ENCODE results near the gene UBE2M.

DNA sequence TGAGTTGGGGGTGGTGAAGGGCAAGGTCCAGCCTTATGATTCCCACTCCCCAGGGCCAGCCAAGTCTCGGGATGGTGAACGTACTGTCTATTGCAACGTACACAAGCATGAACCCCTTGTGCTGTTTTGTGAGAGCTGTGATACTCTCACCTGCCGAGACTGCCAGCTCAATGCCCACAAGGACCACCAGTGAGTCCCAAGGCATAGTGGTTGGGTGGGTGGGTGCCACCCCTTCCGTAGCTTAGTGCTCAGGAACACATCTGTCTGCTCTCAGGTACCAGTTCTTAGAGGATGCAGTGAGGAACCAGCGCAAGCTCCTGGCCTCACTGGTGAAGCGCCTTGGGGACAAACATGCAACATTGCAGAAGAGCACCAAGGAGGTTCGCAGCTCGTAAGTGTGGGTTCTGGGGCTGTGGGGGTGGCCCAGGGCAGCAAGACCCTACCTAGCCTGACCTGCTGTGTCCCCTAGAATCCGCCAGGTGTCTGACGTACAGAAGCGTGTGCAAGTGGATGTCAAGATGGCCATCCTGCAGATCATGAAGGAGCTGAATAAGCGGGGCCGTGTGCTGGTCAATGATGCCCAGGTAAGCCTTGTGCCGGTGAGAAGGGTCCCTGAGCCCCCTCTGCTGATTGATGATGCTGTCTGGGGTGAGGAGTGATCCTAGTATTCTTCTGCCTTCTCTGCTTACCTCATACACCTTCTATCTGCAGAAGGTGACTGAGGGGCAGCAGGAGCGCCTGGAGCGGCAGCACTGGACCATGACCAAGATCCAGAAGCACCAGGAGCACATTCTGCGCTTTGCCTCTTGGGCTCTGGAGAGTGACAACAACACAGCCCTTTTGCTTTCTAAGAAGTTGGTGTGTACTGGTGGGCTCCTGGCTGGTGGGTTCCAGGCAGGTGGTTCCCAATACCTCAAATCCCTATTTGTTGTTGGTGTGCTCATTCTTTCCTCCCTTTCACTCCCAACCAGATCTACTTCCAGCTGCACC lies 10.8 kb downstream of the UBE2M start:
- TF ChIP-seq, protein P1, sequence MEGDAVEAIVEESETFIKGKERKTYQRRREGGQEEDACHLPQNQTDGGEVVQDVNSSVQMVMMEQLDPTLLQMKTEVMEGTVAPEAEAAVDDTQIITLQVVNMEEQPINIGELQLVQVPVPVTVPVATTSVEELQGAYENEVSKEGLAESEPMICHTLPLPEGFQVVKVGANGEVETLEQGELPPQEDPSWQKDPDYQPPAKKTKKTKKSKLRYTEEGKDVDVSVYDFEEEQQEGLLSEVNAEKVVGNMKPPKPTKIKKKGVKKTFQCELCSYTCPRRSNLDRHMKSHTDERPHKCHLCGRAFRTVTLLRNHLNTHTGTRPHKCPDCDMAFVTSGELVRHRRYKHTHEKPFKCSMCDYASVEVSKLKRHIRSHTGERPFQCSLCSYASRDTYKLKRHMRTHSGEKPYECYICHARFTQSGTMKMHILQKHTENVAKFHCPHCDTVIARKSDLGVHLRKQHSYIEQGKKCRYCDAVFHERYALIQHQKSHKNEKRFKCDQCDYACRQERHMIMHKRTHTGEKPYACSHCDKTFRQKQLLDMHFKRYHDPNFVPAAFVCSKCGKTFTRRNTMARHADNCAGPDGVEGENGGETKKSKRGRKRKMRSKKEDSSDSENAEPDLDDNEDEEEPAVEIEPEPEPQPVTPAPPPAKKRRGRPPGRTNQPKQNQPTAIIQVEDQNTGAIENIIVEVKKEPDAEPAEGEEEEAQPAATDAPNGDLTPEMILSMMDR (conservative IDR thresholded peaks at IDR 0.05 in 1 of 2, IDR thresholded peaks at IDR 0.05 in 1 of 2; ENCODE audit: extremely low read depth in 1 of 2, insufficient read depth in 1 of 2, low read depth in 1 of 2, low read length in 2 of 2) = no peak
- TF ChIP-seq EZH2 (IDR thresholded peaks at IDR 0.05; ENCODE audit: borderline replicate concordance, low read length) = no peak
